GM12874 (cell line): ENCODE measurements around the gene SLIT2.

Experiments
- CTCF ChIP-seq: IDR thresholded peaks from 2 replicates; pipeline ENCODE4 v1.5.1; 2011; ENCODE audit warnings: low read depth, mild to moderate bottlenecking, control low read depth, low read length, moderate library complexity; ENCODE audit not compliant: insufficient read depth

The SLIT2 gene

GRCh38 chr4:20249333-20249732 is 2.4 kb upstream of the SLIT2 start:
- TF ChIP-seq CTCF = no peak

GRCh38 chr4:20251031-20251795 is 492 bp upstream of the SLIT2 start:
- no peak for TF ChIP-seq CTCF

GRCh38 chr4:20252656-20253282 is 1.1 kb downstream of the SLIT2 start:
- TF ChIP-seq CTCF = no peak

- TF ChIP-seq CTCF = no peak
Measured at GRCh38 chr4:20253283-20253734, 1.6 kb downstream of the SLIT2 start.

GRCh38 chr4:20253735-20254409 is 2.2 kb downstream of the SLIT2 start:
- TF ChIP-seq CTCF = no peak

GRCh38 chr4:20254511-20255250 is 3.0 kb downstream of the SLIT2 start:
- TF ChIP-seq CTCF = no peak

GRCh38 chr4:20255251-20255586 is 3.5 kb downstream of the SLIT2 start:
- TF ChIP-seq CTCF = no peak
